ENCODE measurements around the gene KRTAP10-3.

KRTAP10-3 gene

GRCh38 chr21:44510508-44511218 is 47.9 kb downstream of the KRTAP10-3 start:
- no peaks in the 10 kb centered on the region for H3K36me3 Mint-ChIP-seq (ENCODE audit: low read depth)
- H3K27ac Mint-ChIP-seq: no peak overlapping the region
- peak; percentile 82 for DNase-seq
- peaks cover 4% of the 10 kb centered on the region for H3K27me3 Mint-ChIP-seq (ENCODE audit: low read depth, poor library complexity)
- peaks cover 21% of the 10 kb centered on the region for H3K4me1 Mint-ChIP-seq
- peak; percentile 95 for TF ChIP-seq CTCF (IDR thresholded peaks at IDR 0.05)
- H3K4me3 Mint-ChIP-seq: no peak overlapping the region
- H3K9me3 Mint-ChIP-seq: no peaks in the 10 kb centered on the region

- Mint-ChIP-seq H3K4me1 (peaks cover 26% of the 10 kb centered on the region), H3K27ac (no peak overlapping the region), H3K36me3 (ENCODE audit: low read depth) (no peaks in the 10 kb centered on the region), H3K9me3 (no peaks in the 10 kb centered on the region), H3K27me3 (ENCODE audit: low read depth, poor library complexity) (peaks cover 4% of the 10 kb centered on the region), H3K4me3 (no peak overlapping the region)
- no peak for TF ChIP-seq CTCF (IDR thresholded peaks at IDR 0.05)
- DNase-seq: no peak
These were observed 48.5 kb downstream of the KRTAP10-3 start for GRCh38 chr21:44510109-44510507.

- no peak for DNase-seq
- H3K27me3 Mint-ChIP-seq (ENCODE audit: low read depth, poor library complexity): peaks cover 4% of the 10 kb centered on the region
- no peaks in the 10 kb centered on the region for H3K9me3 Mint-ChIP-seq
- no peaks in the 10 kb centered on the region for H3K36me3 Mint-ChIP-seq (ENCODE audit: low read depth)
- TF ChIP-seq CTCF (IDR thresholded peaks at IDR 0.05): no peak
- peaks cover 26% of the 10 kb centered on the region for H3K4me1 Mint-ChIP-seq
- H3K4me3 Mint-ChIP-seq: no peak overlapping the region
- no peak overlapping the region for H3K27ac Mint-ChIP-seq
These were observed 49.1 kb downstream of the KRTAP10-3 start for GRCh38 chr21:44509539-44509938.

GRCh38 chr21:44508711-44509445 is 49.7 kb downstream of the KRTAP10-3 start:
- Mint-ChIP-seq H3K4me3 (no peak overlapping the region), H3K36me3 (ENCODE audit: low read depth) (no peaks in the 10 kb centered on the region), H3K9me3 (no peaks in the 10 kb centered on the region), H3K27ac (no peak overlapping the region), H3K4me1 (peaks cover 26% of the 10 kb centered on the region), H3K27me3 (ENCODE audit: low read depth, poor library complexity) (peaks cover 4% of the 10 kb centered on the region)
- no peak for TF ChIP-seq CTCF (IDR thresholded peaks at IDR 0.05)
- DNase-seq: no peak

GRCh38 chr21:44508426-44508710 is 50.2 kb downstream of the KRTAP10-3 start:
- Mint-ChIP-seq H3K27me3 (ENCODE audit: low read depth, poor library complexity) (peaks cover 4% of the 10 kb centered on the region), H3K27ac (no peak overlapping the region), H3K4me3 (no peak overlapping the region), H3K4me1 (peaks cover 26% of the 10 kb centered on the region), H3K9me3 (no peaks in the 10 kb centered on the region), H3K36me3 (ENCODE audit: low read depth) (no peaks in the 10 kb centered on the region)
- DNase-seq: no peak
- TF ChIP-seq CTCF (IDR thresholded peaks at IDR 0.05): no peak
